Measurements from ENCODE around the gene GORASP1.

Gene GORASP1

GRCh38 chr3:39088456-39088855 is 19.0 kb downstream of the GORASP1 start:
- Histone ChIP-seq H3K4ac (ENCODE audit: low read length) (no peak overlapping the region), H3K9me3 (replicated peaks in 1 of 2; ENCODE audit: control insufficient read depth in 2 of 2, insufficient read depth in 1 of 2, low read depth in 1 of 2, low read length in 2 of 2) (no peaks in the 10 kb centered on the region), H3K4me2 (ENCODE audit: insufficient read depth, low read length, poor library complexity, severe bottlenecking) (no peak overlapping the region), H2BK5ac (ENCODE audit: low read length) (no peak overlapping the region), H4K91ac (ENCODE audit: low read depth, low read length, poor library complexity) (no peak overlapping the region), H3K79me1 (ENCODE audit: low read depth, low read length) (no peaks in the 10 kb centered on the region), H3K23ac (ENCODE audit: low read depth, low read length, poor library complexity) (no peak overlapping the region), H3K14ac (ENCODE audit: low read length) (no peak overlapping the region), H3K27me3 (ENCODE audit: control insufficient read depth in 3 of 3, insufficient read depth in 3 of 3, low read depth in 1 of 3, low read length in 3 of 3) (no peaks in the 10 kb centered on the region), H2BK120ac (ENCODE audit: low read depth, low read length) (no peak overlapping the region), H3K4me1 (ENCODE audit: control insufficient read depth in 2 of 2, insufficient read depth in 1 of 2, low read depth in 1 of 2, low read length in 2 of 2) (no peaks in the 10 kb centered on the region), H3K36me3 (replicated peaks in 1 of 2; ENCODE audit: control insufficient read depth in 2 of 2, insufficient read depth in 2 of 2, low read length in 2 of 2) (peaks cover 28 to 97% of the 10 kb centered on the region in 2 donors), H3K27ac (replicated peaks; ENCODE audit: low read length) (no peak overlapping the region), H2BK15ac (ENCODE audit: low read length) (no peak overlapping the region), H3K9ac (ENCODE audit: low read depth, low read length, poor library complexity) (no peak overlapping the region), H3K18ac (ENCODE audit: low read length) (no peak overlapping the region), H2BK12ac (ENCODE audit: low read length) (no peak overlapping the region), H3K4me3 (ENCODE audit: low read length in 2 of 2) (no peak overlapping the region), H4K8ac (ENCODE audit: low read depth, low read length) (no peak overlapping the region), H2AFZ (ENCODE audit: low read length) (no peak overlapping the region), H2AK5ac (ENCODE audit: low read depth, low read length) (no peak overlapping the region)
- no CpG with 5 or more reads among the region's 3 CpGs for WGBS, 2 donors (ENCODE audit: extremely low coverage in 2 of 2, insufficient read length in 2 of 2, insufficient replicate concordance in 1 of 2)
- no peak for DNase-seq (ENCODE audit: low spot score)

- DNase-seq (ENCODE audit: low spot score): no peak
- no peak overlapping the region for H2BK5ac ChIP-seq (ENCODE audit: low read length)
- H2BK15ac ChIP-seq (ENCODE audit: low read length): no peak overlapping the region
- no peaks in the 10 kb centered on the region for H3K27me3 ChIP-seq (ENCODE audit: control insufficient read depth in 3 of 3, insufficient read depth in 3 of 3, low read depth in 1 of 3, low read length in 3 of 3)
- H3K9me3 ChIP-seq (replicated peaks in 1 of 2; ENCODE audit: control insufficient read depth in 2 of 2, insufficient read depth in 1 of 2, low read depth in 1 of 2, low read length in 2 of 2): no peaks in the 10 kb centered on the region
- no peaks in the 10 kb centered on the region for H3K79me1 ChIP-seq (ENCODE audit: low read depth, low read length)
- no peaks in the 10 kb centered on the region for H3K4me1 ChIP-seq (ENCODE audit: control insufficient read depth in 2 of 2, insufficient read depth in 1 of 2, low read depth in 1 of 2, low read length in 2 of 2)
- no peak overlapping the region for H3K18ac ChIP-seq (ENCODE audit: low read length)
- no CpG with 5 or more reads among the region's 4 CpGs for WGBS, 2 donors (ENCODE audit: extremely low coverage in 2 of 2, insufficient read length in 2 of 2, insufficient replicate concordance in 1 of 2)
- H3K27ac ChIP-seq (replicated peaks; ENCODE audit: low read length): no peak overlapping the region
- H2BK120ac ChIP-seq (ENCODE audit: low read depth, low read length): no peak overlapping the region
- no peak overlapping the region for H3K23ac ChIP-seq (ENCODE audit: low read depth, low read length, poor library complexity)
- no peak overlapping the region for H4K91ac ChIP-seq (ENCODE audit: low read depth, low read length, poor library complexity)
- H3K4me2 ChIP-seq (ENCODE audit: insufficient read depth, low read length, poor library complexity, severe bottlenecking): no peak overlapping the region
- H2AK5ac ChIP-seq (ENCODE audit: low read depth, low read length): no peak overlapping the region
- no peak overlapping the region for H3K4me3 ChIP-seq (ENCODE audit: low read length in 2 of 2)
- H3K14ac ChIP-seq (ENCODE audit: low read length): no peak overlapping the region
- H2BK12ac ChIP-seq (ENCODE audit: low read length): no peak overlapping the region
- no peak overlapping the region for H3K4ac ChIP-seq (ENCODE audit: low read length)
- H3K9ac ChIP-seq (ENCODE audit: low read depth, low read length, poor library complexity): no peak overlapping the region
- H2AFZ ChIP-seq (ENCODE audit: low read length): no peak overlapping the region
- peaks cover 29 to 85% of the 10 kb centered on the region in 2 donors for H3K36me3 ChIP-seq (replicated peaks in 1 of 2; ENCODE audit: control insufficient read depth in 2 of 2, insufficient read depth in 2 of 2, low read length in 2 of 2)
- no peak overlapping the region for H4K8ac ChIP-seq (ENCODE audit: low read depth, low read length)
Observed at GRCh38 chr3:39086144-39086543, 21.3 kb downstream of the GORASP1 start.

- Histone ChIP-seq H3K14ac (ENCODE audit: low read length) (no peak overlapping the region), H2BK15ac (ENCODE audit: low read length) (no peak overlapping the region), H3K79me1 (ENCODE audit: low read depth, low read length) (no peaks in the 10 kb centered on the region), H4K91ac (ENCODE audit: low read depth, low read length, poor library complexity) (no peak overlapping the region), H3K4me3 (ENCODE audit: low read length in 2 of 2) (no peak overlapping the region), H3K4ac (ENCODE audit: low read length) (no peak overlapping the region), H2BK12ac (ENCODE audit: low read length) (no peak overlapping the region), H3K4me1 (ENCODE audit: control insufficient read depth in 2 of 2, insufficient read depth in 1 of 2, low read depth in 1 of 2, low read length in 2 of 2) (no peaks in the 10 kb centered on the region), H3K27ac (replicated peaks; ENCODE audit: low read length) (no peak overlapping the region), H2AFZ (ENCODE audit: low read length) (no peak overlapping the region), H4K8ac (ENCODE audit: low read depth, low read length) (no peak overlapping the region), H2BK5ac (ENCODE audit: low read length) (no peak overlapping the region), H2AK5ac (ENCODE audit: low read depth, low read length) (no peak overlapping the region), H3K27me3 (ENCODE audit: control insufficient read depth in 3 of 3, insufficient read depth in 3 of 3, low read depth in 1 of 3, low read length in 3 of 3) (no peaks in the 10 kb centered on the region), H2BK120ac (ENCODE audit: low read depth, low read length) (no peak overlapping the region), H3K4me2 (ENCODE audit: insufficient read depth, low read length, poor library complexity, severe bottlenecking) (no peak overlapping the region), H3K9ac (ENCODE audit: low read depth, low read length, poor library complexity) (no peak overlapping the region), H3K18ac (ENCODE audit: low read length) (no peak overlapping the region), H3K9me3 (replicated peaks in 1 of 2; ENCODE audit: control insufficient read depth in 2 of 2, insufficient read depth in 1 of 2, low read depth in 1 of 2, low read length in 2 of 2) (no peaks in the 10 kb centered on the region), H3K36me3 (replicated peaks in 1 of 2; ENCODE audit: control insufficient read depth in 2 of 2, insufficient read depth in 2 of 2, low read length in 2 of 2) (peaks cover 21 to 83% of the 10 kb centered on the region in 2 donors), H3K23ac (ENCODE audit: low read depth, low read length, poor library complexity) (no peak overlapping the region)
- no peak for DNase-seq (ENCODE audit: low spot score)
- no CpG with 5 or more reads among the region's 4 CpGs for WGBS, 2 donors (ENCODE audit: extremely low coverage in 2 of 2, insufficient read length in 2 of 2, insufficient replicate concordance in 1 of 2)
Observed at GRCh38 chr3:39082666-39083313, 24.6 kb downstream of the GORASP1 start.

GRCh38 chr3:39080026-39080425 is 27.4 kb downstream of the GORASP1 start:
- H3K79me1 ChIP-seq (ENCODE audit: low read depth, low read length): no peaks in the 10 kb centered on the region
- no peak overlapping the region for H2BK15ac ChIP-seq (ENCODE audit: low read length)
- no peaks in the 10 kb centered on the region for H3K9me3 ChIP-seq (replicated peaks in 1 of 2; ENCODE audit: control insufficient read depth in 2 of 2, insufficient read depth in 1 of 2, low read depth in 1 of 2, low read length in 2 of 2)
- no peak overlapping the region for H2BK5ac ChIP-seq (ENCODE audit: low read length)
- peaks cover 22 to 82% of the 10 kb centered on the region in 2 donors for H3K36me3 ChIP-seq (replicated peaks in 1 of 2; ENCODE audit: control insufficient read depth in 2 of 2, insufficient read depth in 2 of 2, low read length in 2 of 2)
- no peak overlapping the region for H2BK120ac ChIP-seq (ENCODE audit: low read depth, low read length)
- H3K4me2 ChIP-seq (ENCODE audit: insufficient read depth, low read length, poor library complexity, severe bottlenecking): no peak overlapping the region
- no peak overlapping the region for H4K8ac ChIP-seq (ENCODE audit: low read depth, low read length)
- no peaks in the 10 kb centered on the region for H3K27me3 ChIP-seq (ENCODE audit: control insufficient read depth in 3 of 3, insufficient read depth in 3 of 3, low read depth in 1 of 3, low read length in 3 of 3)
- H3K9ac ChIP-seq (ENCODE audit: low read depth, low read length, poor library complexity): no peak overlapping the region
- no peak overlapping the region for H3K23ac ChIP-seq (ENCODE audit: low read depth, low read length, poor library complexity)
- no peak overlapping the region for H4K91ac ChIP-seq (ENCODE audit: low read depth, low read length, poor library complexity)
- no peak for DNase-seq (ENCODE audit: low spot score)
- no peak overlapping the region for H2BK12ac ChIP-seq (ENCODE audit: low read length)
- H2AFZ ChIP-seq (ENCODE audit: low read length): no peak overlapping the region
- no peaks in the 10 kb centered on the region for H3K4me1 ChIP-seq (ENCODE audit: control insufficient read depth in 2 of 2, insufficient read depth in 1 of 2, low read depth in 1 of 2, low read length in 2 of 2)
- no peak overlapping the region for H3K18ac ChIP-seq (ENCODE audit: low read length)
- no peak overlapping the region for H3K14ac ChIP-seq (ENCODE audit: low read length)
- no peak overlapping the region for H2AK5ac ChIP-seq (ENCODE audit: low read depth, low read length)
- no peak overlapping the region for H3K4ac ChIP-seq (ENCODE audit: low read length)
- no peak overlapping the region for H3K4me3 ChIP-seq (ENCODE audit: low read length in 2 of 2)
- no peak overlapping the region for H3K27ac ChIP-seq (replicated peaks; ENCODE audit: low read length)

Measured in neuronal stem cell (in vitro differentiated cells).